GM19351 (cell line): ENCODE data around the gene DIAPH1.
"Not testable (repeated sequence)": the region's sequence is repeated elsewhere in the genome, so short reads cannot be mapped to it uniquely, and the experiment has no call there.

ENCODE experiments used
- ATAC-seq: cut with Tn5 transposase; IDR thresholded peaks from one replicate; pipeline ENCODE4 v1.9.1; 2021; ENCODE audit warnings: mild to moderate bottlenecking, moderate library complexity; ENCODE audit not compliant: unreplicated experiment

Gene DIAPH1

DNA sequence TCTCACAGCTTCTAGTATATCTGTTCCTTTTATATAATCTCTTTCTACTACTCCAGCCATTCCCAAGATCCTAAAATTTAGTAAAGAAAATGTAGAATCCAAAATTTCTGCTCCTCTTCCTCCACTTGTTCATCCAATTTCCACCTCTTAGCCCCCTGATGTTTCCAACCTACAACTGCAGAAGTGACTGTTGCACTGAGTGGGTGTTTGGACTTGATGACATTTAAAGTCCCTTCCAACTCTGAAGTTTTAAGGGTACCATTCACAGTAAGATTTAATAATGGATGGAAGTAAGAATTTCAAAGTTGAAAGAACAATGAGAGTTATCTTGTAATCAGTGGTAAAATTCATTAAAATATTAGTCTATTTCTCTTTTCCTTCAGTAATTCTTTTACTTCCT lies 5.5 kb downstream of the DIAPH1 start:
- no peak for ATAC-seq

DNA sequence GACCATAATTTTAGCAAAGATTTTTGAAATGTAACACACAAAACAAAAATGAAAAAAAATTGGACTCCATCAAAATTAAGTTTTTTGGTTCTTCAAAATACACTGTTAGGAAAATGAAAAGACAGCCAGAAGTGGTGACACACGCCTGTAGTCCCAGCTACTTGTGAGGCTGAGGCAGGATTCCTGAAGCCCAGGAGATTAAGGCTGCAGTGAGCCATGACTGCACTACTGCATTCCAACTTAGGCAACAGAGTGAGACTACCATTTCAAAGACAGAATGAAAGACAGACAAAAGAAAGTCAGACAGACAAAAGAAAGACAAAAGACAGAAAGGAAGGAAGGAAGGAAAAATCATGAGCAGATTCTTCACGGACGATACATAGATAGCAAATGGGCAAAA lies 7.5 kb downstream of the DIAPH1 start:
- no peak for ATAC-seq

DNA sequence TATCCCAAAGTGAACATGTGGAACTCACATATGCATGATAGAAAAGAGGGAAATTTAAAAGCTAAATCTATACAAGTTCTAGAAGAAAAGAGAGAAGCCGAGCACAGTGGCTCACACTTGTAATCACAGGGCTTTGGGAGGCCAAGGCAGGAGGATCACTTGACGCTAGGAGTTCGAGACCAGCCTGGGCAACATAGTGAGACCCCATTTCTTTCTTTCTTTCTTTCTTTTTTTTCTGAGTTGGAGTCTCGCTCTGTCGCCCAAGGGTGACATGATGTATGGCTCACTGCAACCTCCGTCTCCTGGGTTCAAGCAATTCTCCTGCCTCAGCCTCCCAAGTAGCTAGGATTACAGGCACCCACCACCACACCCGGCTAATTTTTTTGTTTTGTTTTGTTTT lies 8.9 kb downstream of the DIAPH1 start:
- not testable (repeated sequence) for ATAC-seq

DNA sequence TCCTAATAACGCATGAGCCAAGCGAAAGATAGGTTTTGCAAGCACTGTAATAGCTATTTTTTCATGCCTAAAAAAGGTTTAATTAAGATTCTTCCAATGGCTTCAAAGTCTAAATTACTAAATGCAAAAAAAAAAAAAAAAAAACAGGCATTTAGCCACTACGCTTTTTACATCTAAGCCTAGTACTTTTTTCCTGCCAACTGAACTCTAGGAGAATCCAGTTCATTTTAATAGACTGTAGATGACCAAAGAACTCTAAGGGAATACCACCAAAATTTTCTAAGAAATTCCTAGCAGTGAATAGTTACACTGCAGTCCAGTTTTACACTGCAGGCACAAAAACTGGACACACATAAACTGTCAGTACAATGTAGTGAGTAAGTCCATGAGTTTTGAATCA lies 9.8 kb downstream of the DIAPH1 start:
- no peak for ATAC-seq

DNA sequence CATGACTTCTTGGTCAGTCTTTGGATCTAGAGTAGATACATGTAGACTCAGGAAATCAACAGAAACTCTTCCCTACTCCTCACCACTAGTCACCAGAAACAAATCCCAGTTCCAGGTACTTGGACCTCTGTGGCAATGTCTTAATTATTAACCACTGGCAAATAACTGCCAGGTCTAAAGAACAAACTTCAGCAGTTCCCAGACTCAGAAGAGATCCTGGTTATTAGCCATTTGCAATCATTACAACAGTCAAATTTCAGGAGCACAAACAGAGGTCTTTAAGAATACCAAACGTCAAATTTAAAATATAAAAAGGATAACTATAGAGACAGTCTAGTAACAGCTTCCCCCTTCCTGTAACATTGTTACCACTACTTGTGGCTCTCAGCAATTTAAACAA lies 10.2 kb downstream of the DIAPH1 start:
- ATAC-seq: no peak

DNA sequence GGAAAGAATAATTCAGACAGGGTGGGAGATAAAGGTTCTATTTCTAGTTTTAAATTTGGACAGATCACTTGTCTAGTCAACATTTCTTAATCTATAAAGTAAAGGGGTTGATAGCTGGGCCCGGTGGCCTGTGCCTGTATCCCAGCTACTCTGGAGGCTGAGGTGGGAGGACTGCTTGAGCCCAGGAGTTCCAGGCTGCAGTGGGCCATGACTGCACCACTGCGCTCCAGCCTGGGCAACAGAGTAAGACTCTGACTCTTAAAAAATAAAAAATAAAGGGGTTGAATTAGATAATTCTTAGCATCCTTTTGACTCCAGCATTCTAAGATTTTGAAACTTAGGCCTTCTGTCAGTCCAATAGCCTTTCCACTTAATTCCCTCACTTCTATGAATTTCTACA lies 10.8 kb downstream of the DIAPH1 start:
- ATAC-seq: no peak

DNA sequence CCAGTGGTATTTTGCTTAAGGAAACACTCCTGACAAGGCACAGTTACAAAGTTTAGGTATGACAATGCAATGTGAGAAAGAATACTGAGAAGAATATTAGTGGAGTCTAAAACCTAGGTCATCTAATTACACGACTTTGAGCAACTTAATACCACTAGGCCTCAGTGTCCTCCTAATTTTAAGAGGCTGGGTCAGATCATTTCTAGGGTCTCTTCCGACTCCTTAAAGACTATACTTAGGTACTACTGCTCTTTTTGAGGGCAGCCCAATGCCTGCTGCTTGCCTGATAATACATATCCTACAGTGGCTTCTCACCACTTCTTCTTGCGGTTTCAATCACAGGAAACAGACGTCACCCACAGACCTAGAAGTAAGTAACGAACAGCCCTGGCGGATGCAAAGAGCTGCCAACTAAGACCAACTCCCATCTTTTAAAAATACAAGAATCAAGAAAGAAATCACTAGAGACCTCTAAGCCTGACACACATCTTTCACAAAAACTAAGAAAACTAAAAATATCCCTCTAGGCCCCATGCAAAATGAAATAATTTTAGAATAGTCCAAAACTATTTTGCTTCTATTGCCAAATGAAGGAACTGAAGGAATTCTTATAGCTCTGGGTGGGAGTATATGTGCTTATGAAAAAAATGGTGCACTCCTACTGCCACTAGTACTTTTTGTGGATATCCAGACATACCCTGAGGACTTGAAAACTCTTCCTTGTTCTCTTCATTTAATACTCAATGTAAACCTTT lies 13.1 kb downstream of the DIAPH1 start:
- ATAC-seq: peak; percentile 93

DNA sequence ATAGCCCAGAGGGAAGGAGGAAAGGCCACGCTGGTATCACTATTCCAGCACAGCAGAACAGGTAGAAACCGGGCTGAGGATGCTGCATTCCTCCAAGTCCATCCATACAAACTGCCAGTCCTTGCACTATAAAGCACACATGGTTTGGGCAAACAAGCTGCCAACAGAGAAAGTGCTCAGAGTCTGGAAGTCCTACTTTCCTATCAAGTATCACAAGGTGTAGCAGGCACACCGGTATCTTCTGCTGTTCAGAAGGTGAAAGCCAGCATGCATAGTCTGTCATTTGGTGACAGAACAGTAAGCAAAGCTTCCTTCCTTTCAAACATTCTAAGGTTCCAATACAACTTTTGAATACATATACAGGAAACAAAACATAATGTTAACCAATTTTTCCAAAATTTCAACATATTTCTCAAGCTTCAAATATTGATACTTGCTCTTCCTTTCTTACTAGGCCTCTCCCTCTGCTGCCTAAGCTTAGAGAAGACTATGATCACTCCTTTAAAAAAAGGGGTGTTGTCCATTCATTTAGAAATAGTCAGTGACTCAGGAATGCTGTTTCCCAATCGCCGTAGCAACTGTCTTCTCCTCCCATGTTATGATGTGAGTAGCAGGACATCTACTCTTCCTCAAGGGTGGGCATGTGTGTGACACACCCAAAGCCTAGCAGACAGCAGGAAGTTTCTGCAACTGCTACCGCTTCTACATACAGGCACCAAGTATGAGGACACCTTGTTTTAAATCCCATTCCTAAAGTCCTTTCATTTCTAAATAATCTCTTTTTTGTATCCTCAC lies 14.7 kb downstream of the DIAPH1 start:
- no peak for ATAC-seq

DNA sequence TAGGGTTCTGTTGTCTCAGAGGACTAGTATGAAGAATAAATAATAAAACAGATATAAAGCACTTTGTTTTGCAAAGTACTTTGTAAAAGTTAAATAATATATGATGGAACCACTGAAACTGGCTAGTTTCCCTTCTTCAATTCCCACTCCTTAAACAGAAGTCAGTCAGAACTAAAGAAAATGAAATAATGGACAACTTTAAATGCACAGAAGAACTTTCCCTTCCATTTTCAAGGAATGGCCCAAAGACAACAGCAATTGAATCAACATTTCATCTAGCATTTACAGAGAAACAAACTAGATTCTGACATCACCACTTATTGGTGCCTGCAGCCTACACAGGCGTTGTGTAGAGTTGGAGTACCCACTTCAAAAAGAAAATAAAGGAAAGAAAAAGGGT lies 16.2 kb downstream of the DIAPH1 start:
- no peak for ATAC-seq

DNA sequence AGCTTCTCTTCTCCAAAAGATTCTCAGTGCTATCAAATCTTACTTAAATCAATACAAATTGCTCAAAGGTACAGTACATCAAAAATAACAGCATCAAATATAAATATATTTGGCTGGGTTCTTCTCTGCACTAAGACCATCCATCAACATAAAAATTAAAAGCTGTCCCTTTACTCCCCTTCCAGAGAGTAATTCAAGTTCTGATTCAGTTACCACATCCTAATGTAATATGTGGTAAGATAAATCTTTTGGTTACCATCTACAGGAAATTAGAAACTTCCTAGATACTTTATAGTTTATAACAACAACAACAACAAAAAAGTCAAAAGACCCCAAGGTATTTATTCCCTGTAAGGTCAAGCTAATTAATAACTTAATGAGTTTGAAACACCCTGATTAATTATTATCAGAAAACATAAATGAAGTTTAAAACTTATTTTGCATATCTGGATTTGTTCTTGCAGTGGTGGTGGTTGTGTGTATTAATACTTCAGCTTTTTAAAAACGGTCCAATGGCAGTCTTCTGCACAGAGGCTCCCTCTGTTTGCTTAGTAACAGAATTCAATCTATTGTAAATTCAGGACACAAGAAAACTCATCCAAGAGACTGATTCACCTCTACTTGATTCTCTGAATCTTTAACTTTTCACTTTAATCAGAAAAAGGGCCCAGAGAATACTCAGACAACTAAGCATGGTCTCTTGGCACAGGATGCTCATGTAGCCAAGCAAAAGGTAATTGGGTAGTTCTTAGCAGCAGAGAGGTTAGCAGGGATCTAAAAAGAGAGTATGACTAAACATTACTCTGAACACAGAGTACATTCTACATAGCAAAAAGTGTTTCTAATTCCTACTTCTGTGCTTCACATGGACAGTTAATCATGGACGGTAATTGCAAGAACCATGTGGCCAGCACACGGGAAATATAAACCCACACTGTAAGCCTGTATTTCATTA lies 20.1 kb downstream of the DIAPH1 start:
- no peak for ATAC-seq

DNA sequence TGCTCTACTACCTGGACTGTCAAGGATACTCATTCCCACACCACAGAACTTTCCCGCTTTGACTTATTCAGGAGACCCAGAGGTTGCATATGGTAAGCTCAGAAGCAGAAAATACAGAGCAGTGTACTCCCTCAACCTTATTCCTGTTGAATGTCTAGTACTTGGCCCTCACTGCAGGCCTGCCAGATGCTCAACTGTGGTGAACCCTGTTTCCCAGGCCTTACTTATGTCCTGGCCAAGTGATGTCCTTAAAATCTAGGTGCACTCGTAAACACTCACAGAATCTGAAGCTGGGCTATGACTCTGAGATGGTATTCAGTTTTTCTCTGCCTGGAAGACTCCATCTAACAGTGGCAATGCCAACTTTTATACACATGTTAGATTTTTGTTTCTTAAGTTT lies 21.0 kb downstream of the DIAPH1 start:
- ATAC-seq: no peak

DNA sequence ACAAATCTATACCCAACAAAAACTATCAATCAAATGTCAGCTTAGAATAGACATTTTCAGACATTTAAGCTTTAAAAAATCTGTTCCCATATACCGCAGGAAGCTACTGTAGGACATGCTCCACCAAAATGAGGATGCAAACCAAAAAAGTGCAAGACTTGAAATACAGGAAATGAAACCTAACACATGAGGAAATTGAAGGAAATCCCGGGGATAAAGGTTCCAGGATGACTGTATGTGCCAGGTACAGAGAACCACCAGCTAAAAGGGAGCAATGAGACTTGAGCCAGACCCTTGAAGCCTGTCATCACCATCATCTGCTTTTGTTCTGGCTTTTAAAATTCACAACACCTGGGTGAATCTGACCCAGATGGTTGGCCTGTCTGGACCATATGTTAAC lies 21.4 kb downstream of the DIAPH1 start:
- no peak for ATAC-seq

DNA sequence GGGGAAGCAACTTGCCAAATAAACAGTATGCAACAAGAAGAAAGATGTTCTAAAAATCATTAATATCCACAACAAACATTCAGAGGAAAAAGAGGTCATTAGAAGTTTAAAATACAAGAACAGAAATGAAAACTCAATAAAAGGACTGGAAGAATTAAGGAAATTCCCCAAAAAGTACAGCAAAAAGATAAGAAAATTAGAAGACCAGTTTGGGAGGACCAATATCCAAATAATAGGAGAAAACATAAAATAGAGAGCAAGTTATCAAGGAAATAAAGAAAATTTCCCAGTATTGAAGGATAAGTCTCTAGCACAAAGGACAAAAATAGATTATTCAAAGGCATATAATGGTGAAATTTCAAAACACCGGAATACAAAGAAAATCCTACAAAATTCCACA lies 21.9 kb downstream of the DIAPH1 start:
- no peak for ATAC-seq

DNA sequence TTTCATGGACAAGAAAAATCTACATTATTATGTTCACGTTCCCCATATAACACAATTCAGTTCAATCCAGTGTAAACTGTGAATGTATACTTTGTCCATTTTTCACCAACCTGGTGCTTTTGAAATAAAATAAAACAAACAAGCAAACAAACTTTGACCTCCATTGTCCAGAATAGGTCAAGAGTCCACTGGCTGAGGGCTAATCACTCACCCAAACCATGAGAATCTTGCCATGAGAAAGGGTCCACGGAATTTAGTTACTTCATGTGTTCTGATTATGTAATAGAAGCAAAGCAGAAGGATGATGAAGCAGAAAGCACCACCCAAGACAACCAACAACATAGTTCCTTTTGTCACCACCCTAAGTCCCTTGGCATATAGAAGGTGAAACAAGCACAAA lies 28.7 kb downstream of the DIAPH1 start:
- no peak for ATAC-seq

DNA sequence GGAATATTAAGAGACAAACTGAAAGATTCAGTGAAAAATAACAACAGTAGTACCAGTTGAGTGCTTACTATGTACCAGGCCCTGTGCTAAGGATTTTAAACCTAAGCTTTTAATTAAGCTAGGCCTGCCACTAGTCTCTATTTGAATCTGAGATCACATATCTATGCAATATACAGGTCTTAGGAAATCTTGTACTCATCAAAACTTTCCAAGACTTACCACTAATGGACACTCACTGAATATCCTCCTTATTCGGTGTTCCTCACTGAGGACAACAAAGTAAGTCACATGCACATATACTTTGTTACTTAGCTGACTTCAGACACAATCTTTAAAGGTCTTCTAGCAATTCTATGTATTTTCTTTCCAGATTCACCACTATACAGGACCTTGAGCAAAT lies 32.6 kb downstream of the DIAPH1 start:
- peak; percentile 19 for ATAC-seq

DNA sequence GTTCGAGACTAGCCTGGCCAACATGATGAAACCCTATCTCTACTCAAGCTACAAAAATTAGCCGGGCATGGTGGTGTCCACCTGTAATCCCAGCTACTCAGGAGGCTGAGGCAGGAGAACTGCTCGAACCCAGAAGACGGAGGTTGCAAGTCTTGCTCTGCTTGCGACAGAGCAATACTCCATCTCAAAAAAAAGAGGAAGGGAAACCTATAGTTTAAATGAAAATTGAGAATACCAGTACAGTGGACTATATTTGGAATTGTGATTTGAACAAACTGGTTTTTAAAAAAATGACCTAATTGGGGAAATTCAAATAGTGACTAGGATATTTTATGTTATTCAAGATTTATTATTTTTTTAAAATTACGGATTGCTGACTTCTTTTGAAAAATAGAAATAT lies 33.2 kb downstream of the DIAPH1 start:
- ATAC-seq: peak; percentile 63

DNA sequence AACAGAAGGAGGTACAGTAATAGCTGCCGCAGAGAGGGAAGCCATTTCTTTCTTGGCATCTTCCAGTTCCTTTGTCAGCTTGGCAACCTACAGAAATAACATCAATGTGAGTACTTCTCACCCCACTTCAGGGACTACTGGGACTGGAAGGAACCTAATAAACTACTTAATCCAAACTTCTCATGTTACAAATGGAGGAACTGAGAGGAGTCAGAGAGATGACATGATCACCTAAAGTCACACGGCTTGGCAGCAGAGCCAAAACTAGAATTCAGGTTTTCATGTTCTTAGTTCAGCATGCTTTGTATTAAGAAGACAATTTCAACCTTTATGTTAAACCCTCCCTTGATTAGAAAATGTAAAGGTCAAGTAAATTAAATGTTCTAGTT lies 44.7 kb downstream of the DIAPH1 start:
- ATAC-seq: no peak

DNA sequence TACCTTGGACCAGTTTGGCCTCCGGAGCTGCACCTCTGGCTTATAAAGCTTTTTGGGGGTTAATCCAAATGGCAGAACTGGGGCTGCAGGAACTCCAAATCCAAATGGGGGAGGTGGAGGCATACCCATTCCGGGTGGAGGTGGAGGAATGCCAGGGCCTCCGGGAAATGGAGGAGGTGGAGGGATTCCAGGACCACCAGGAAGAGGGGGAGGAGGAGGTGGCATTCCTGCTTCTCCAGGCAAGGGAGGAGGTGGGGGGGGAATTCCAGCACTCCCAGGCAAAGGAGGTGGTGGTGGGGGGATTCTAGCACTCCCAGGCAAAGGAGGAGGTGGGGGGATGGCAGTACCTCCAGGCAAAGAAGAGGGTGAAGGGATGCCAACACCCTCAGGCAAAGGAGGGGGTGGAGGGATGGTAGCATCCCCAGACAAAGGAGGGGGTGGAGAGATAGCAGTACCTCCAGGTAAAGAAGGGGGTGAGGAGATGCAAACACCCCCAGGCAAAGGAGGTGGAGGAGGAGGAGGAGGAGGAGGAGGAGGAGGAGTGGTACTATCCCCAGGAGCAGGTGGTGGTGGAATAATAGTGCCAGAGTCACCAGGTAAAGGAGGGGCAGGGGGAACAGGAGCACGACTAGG lies 45.2 kb downstream of the DIAPH1 start:
- no peak for ATAC-seq

DNA sequence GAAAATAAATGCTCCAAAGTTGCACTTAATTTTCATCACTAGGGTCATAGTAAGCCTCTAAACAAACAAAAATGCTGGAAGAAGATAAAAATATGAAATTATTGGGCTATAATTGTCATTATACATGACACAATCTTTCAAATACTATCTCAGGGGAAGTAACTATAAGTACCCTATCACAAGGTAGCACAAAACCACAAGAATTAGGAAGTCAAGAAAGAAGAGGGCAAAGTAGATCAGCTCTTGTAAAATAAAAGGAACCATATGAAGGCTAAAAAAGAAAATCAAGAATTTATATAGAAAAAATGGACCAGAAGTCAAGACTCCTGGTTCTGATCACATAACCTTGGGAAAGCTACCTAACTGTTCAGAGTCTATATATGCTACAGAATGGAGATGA lies 48.1 kb downstream of the DIAPH1 start:
- ATAC-seq: no peak

DNA sequence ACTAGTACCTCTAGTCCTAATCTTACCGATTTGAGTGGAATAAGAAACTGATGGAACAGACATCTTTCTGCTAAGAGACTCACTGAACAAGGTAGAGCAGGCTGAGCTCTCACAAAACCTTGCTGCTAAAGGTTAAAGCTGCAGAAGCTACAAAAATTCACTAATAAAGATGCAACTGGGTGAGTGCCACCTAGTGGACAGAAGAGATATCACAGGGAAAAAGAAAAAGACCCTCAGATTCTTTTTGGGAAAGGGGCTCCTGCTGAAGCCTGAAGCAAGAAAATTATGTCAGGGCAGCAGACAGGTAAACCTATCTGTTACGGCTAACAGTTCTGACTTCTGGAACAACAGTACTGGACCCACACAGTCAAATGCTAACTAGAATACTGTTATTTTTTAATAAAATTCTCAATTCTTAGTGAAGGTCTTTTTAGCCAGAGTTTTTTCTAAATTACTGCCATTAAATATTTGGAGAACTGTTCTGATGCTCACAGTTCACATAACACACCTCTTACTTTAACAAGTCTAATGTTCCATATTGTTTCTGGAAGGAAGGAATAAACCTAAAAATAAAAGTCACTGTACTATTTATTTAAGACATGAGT lies 51.2 kb downstream of the DIAPH1 start:
- no peak for ATAC-seq
